Measurements from ENCODE around the gene ADH5.

- TF ChIP-seq CTCF (conservative IDR thresholded peaks at IDR 0.05; ENCODE audit: low read depth, low read length) (no peak), EZH2 (IDR thresholded peaks at IDR 0.05; ENCODE audit: borderline replicate concordance, low read depth, low read length, poor library complexity, severe bottlenecking) (no peak)
These were observed 47.1 kb upstream of the ADH5 start for GRCh38 chr4:99135541-99136162.
